GM12878 (cell line): Measurements from ENCODE around the gene CHD9.

Experiments
- CEBPB ChIP-seq, 2 experiments: fragments of 150-350 bp in 1 of 2; IDR thresholded peaks; 2 replicates each; pipeline ENCODE4 v1.6.1; 2012 to 2014; ENCODE audit warnings: low read depth in 2 of 2, low read length in 2 of 2, borderline replicate concordance in 1 of 2, inconsistent platforms in 1 of 2
- FOS ChIP-seq: IDR thresholded peaks from 3 replicates; pipeline ENCODE4 v1.6.1; 2011; ENCODE audit warnings: borderline replicate concordance; ENCODE audit not compliant: insufficient read length; ENCODE audit errors: extremely low read depth
- KDM1A ChIP-seq: fragments of 200-600 bp; sonication (generic); IDR thresholded peaks from 2 replicates; pipeline ENCODE4 v1.6.1; 2016; ENCODE audit warnings: borderline replicate concordance
- POLR2A ChIP-seq: IDR thresholded peaks from 2 replicates; pipeline ENCODE4 v1.6.1; 2011; ENCODE audit warnings: low read depth, mild to moderate bottlenecking, low read length
- TF ChIP-seq, protein P1 (sequence below), 3 experiments: IDR thresholded peaks in 2 of 3; conservative IDR thresholded peaks in 1 of 3; 2 replicates each; pipeline ENCODE4 v1.5.1; 2011; ENCODE audit warnings: low read depth in 3 of 3, low read length in 3 of 3, mild to moderate bottlenecking in 3 of 3, control low read depth in 2 of 3, moderate library complexity in 2 of 3, inconsistent platforms in 1 of 3, mixed read lengths in 1 of 3; ENCODE audit not compliant: control insufficient read depth in 2 of 3, insufficient read depth in 1 of 3; ENCODE audit errors: extremely low read depth in 1 of 3

DNA sequence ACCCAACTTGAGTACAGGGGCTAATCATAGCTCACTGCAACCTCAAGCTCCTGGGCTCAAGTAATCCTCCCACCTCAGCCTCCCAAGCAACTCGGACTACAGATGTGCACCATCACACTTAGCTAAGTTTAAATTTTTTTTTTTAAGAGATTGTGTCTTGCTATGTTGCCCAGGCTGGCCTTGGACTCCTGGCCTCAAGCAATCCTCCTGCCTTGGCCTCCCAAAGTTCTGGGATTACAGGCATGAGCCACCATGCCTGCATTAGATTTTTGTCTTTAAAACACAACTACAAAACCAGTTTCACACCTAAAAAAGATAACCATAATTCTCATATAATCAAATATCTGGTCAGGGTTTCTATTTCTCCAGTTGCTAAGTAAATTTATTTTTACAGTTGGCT, 147.1 kb downstream of the CHD9 start:
- TF ChIP-seq FOS (no peak), POLR2A (no peak), CEBPB (IDR thresholded peaks at IDR 0.05; ENCODE audit: borderline replicate concordance in 1 of 2, low read depth in 2 of 2, low read length in 2 of 2) (no peak), KDM1A (no peak)
- TF ChIP-seq, protein P1, sequence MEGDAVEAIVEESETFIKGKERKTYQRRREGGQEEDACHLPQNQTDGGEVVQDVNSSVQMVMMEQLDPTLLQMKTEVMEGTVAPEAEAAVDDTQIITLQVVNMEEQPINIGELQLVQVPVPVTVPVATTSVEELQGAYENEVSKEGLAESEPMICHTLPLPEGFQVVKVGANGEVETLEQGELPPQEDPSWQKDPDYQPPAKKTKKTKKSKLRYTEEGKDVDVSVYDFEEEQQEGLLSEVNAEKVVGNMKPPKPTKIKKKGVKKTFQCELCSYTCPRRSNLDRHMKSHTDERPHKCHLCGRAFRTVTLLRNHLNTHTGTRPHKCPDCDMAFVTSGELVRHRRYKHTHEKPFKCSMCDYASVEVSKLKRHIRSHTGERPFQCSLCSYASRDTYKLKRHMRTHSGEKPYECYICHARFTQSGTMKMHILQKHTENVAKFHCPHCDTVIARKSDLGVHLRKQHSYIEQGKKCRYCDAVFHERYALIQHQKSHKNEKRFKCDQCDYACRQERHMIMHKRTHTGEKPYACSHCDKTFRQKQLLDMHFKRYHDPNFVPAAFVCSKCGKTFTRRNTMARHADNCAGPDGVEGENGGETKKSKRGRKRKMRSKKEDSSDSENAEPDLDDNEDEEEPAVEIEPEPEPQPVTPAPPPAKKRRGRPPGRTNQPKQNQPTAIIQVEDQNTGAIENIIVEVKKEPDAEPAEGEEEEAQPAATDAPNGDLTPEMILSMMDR (IDR thresholded peaks at IDR 0.05 in 2 of 3, conservative IDR thresholded peaks at IDR 0.05 in 1 of 3; ENCODE audit: control insufficient read depth in 2 of 3, extremely low read depth in 1 of 3, insufficient read depth in 1 of 3, low read depth in 3 of 3, low read length in 3 of 3) = no peak
